ENCODE measurements around the gene CAPN9.

DNA sequence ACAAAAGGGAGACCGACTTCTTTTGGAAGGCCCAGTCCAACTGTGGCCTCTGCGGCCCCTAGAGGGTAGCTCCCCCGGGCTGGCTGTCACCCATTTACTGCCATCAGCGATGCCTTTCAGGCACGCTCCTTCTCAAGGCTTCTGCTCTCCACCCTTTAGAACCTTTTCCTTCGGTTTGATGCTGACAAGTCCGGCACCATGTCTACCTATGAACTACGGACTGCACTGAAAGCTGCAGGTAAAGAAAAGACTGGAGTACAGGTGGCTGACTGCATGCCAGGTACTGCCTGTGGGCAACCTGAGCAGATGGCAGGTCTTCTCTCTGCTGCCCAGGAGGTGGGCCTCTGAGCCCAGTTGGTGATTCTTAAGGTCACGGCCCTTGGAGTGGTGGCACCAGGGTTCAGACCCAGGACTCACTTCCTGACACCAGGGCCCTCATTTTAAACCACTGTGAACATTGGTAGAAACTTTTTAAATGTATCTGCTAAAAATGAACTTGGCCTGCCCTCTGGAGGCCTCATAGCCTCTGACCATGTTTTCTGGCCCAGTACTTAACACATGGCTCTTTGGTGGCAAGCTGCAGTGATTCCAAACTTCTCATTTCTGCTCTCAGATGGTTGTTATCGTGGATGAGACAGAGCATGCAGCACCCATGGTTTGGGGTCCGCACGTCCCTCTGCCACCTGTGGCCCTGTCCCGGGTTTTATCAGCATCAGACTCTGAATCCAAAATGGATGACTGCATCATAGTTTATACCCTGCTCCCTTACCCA is 45.7 kb downstream of the CAPN9 start:
- TF ChIP-seq, protein P1, sequence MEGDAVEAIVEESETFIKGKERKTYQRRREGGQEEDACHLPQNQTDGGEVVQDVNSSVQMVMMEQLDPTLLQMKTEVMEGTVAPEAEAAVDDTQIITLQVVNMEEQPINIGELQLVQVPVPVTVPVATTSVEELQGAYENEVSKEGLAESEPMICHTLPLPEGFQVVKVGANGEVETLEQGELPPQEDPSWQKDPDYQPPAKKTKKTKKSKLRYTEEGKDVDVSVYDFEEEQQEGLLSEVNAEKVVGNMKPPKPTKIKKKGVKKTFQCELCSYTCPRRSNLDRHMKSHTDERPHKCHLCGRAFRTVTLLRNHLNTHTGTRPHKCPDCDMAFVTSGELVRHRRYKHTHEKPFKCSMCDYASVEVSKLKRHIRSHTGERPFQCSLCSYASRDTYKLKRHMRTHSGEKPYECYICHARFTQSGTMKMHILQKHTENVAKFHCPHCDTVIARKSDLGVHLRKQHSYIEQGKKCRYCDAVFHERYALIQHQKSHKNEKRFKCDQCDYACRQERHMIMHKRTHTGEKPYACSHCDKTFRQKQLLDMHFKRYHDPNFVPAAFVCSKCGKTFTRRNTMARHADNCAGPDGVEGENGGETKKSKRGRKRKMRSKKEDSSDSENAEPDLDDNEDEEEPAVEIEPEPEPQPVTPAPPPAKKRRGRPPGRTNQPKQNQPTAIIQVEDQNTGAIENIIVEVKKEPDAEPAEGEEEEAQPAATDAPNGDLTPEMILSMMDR (IDR thresholded peaks at IDR 0.05; ENCODE audit: low read depth, low read length, missing input control), result peak; percentile 9
- TF ChIP-seq, protein P2, sequence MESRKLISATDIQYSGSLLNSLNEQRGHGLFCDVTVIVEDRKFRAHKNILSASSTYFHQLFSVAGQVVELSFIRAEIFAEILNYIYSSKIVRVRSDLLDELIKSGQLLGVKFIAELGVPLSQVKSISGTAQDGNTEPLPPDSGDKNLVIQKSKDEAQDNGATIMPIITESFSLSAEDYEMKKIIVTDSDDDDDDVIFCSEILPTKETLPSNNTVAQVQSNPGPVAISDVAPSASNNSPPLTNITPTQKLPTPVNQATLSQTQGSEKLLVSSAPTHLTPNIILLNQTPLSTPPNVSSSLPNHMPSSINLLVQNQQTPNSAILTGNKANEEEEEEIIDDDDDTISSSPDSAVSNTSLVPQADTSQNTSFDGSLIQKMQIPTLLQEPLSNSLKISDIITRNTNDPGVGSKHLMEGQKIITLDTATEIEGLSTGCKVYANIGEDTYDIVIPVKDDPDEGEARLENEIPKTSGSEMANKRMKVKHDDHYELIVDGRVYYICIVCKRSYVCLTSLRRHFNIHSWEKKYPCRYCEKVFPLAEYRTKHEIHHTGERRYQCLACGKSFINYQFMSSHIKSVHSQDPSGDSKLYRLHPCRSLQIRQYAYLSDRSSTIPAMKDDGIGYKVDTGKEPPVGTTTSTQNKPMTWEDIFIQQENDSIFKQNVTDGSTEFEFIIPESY (IDR thresholded peaks at IDR 0.05), result no peak
- no peak for TF ChIP-seq GABPA (IDR thresholded peaks at IDR 0.05 in 1 of 2, conservative IDR thresholded peaks at IDR 0.05 in 1 of 2)
- no peak for TF ChIP-seq YY1 (IDR thresholded peaks at IDR 0.05)
- TF ChIP-seq, protein P3, sequence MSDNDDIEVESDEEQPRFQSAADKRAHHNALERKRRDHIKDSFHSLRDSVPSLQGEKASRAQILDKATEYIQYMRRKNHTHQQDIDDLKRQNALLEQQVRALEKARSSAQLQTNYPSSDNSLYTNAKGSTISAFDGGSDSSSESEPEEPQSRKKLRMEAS (IDR thresholded peaks at IDR 0.05), result no peak
- TF ChIP-seq, protein P4, sequence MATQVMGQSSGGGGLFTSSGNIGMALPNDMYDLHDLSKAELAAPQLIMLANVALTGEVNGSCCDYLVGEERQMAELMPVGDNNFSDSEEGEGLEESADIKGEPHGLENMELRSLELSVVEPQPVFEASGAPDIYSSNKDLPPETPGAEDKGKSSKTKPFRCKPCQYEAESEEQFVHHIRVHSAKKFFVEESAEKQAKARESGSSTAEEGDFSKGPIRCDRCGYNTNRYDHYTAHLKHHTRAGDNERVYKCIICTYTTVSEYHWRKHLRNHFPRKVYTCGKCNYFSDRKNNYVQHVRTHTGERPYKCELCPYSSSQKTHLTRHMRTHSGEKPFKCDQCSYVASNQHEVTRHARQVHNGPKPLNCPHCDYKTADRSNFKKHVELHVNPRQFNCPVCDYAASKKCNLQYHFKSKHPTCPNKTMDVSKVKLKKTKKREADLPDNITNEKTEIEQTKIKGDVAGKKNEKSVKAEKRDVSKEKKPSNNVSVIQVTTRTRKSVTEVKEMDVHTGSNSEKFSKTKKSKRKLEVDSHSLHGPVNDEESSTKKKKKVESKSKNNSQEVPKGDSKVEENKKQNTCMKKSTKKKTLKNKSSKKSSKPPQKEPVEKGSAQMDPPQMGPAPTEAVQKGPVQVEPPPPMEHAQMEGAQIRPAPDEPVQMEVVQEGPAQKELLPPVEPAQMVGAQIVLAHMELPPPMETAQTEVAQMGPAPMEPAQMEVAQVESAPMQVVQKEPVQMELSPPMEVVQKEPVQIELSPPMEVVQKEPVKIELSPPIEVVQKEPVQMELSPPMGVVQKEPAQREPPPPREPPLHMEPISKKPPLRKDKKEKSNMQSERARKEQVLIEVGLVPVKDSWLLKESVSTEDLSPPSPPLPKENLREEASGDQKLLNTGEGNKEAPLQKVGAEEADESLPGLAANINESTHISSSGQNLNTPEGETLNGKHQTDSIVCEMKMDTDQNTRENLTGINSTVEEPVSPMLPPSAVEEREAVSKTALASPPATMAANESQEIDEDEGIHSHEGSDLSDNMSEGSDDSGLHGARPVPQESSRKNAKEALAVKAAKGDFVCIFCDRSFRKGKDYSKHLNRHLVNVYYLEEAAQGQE (IDR thresholded peaks at IDR 0.05), result no peak
- peak; percentile 45 to 68 for TF ChIP-seq RAD21 (IDR thresholded peaks at IDR 0.05)
- no peak for TF ChIP-seq JUND (IDR thresholded peaks at IDR 0.05)
- TF ChIP-seq, protein P5, sequence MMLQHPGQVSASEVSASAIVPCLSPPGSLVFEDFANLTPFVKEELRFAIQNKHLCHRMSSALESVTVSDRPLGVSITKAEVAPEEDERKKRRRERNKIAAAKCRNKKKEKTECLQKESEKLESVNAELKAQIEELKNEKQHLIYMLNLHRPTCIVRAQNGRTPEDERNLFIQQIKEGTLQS (IDR thresholded peaks at IDR 0.05), result no peak
- no peak for TF ChIP-seq EGR1 (IDR thresholded peaks at IDR 0.05; ENCODE audit: low read depth in 2 of 2)
- no peak for TF ChIP-seq NR2F2 (IDR thresholded peaks at IDR 0.05)
- TF ChIP-seq SP1 (IDR thresholded peaks at IDR 0.05), result no peak

Data from liver (tissue), 3 donors.